HG03139 (cell line): ENCODE results near the gene C12orf76.
"Not testable (repeated sequence)": the region's sequence is repeated elsewhere in the genome, so short reads cannot be mapped to it uniquely, and the experiment has no call there.

Source experiments
- ATAC-seq: cut with Tn5 transposase; IDR thresholded peaks from one replicate; pipeline ENCODE4 v1.9.1; 2021; ENCODE audit not compliant: unreplicated experiment

The C12orf76 gene

GRCh38 chr12:110024051-110024450 is 24.3 kb downstream of the C12orf76 start:
- no peak for ATAC-seq

DNA sequence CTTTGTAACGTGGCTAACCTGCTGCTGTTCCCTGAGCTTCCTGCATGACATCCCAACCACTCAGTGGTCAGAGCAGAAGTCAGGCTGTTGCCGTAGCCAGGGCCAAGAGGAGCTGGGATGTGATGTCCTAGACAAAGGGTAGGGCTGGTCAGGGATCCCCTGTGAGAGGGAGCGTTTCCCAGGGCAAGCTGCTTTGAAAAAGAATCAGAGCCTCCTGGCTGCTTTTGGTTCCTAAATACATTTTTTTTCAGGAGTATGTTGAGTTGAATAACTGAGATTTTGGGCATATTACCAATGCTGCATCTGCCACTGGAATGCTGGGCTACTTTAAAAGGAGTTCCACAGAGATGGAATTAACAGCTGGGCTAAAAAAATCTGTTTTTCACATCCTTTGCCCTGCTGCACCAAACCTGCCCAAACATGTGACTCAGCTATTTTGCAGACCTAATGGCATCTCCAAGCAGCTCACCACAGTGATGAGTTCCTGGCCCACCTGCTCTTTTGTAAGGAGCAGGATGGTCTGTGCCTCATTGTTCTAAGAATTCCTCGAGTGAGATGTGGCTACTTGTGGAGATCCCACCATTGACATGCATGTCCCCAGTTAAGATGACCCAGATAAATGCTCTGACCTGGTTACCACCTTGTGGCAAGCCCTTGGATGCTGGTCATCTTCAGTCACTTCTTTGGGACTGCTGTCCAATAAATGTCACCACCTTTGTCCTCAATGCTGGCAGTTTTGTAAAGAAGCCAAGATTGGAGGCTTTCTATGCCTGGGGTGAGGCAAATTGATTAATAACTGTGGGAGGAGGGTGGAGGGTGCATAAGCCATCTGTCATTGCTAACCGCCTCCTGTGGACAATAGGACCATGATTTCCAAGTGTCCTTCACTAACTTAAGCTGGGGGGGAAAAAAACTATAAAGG is 25.0 kb downstream of the C12orf76 start:
- ATAC-seq: no peak

DNA sequence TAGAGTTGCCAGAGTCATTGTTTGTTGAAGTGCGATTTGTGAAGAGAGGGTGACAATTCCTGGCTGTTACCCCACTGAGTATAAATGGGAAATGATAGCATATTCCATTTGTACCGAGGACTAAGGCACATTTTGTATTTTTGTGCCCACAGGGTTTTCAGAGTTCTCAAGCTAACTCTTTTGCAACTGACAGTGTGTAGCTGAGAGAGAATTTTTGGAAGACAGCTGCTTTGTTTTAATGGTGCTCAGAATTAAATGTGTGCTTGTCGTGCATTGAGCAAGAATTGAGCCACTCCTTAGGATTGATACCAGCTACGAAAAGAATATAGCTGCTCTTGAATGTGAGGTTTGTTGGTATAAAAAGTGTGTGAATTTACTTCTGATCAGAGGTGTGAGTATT is 27.4 kb downstream of the C12orf76 start:
- no peak for ATAC-seq

- ATAC-seq: no peak
These were observed 33.2 kb downstream of the C12orf76 start for GRCh38 chr12:110015132-110015531.

DNA sequence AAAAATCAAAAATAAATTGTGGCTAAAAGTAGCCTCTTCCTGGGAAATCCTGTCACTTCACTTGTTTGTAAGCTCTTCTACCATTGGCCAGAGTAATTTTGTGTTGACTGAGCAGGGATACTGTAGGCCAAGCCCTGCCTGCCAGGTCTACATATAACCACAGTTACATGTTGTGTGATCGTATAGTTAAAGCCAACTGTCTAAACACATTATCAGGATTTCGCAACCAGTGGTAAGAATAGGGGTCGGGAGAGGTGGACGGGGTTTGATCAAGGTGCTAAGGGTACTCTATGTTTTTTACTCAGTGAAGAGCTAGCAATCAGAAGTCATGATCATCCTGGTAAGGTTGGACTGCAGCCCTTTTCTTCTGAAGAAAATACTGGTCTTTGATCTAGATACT is 35.7 kb downstream of the C12orf76 start:
- ATAC-seq: no peak

- ATAC-seq: no peak
These were observed 36.2 kb downstream of the C12orf76 start for GRCh38 chr12:110012137-110012536.

- ATAC-seq: no peak
These were observed 37.2 kb downstream of the C12orf76 start for GRCh38 chr12:110010853-110011723.

DNA sequence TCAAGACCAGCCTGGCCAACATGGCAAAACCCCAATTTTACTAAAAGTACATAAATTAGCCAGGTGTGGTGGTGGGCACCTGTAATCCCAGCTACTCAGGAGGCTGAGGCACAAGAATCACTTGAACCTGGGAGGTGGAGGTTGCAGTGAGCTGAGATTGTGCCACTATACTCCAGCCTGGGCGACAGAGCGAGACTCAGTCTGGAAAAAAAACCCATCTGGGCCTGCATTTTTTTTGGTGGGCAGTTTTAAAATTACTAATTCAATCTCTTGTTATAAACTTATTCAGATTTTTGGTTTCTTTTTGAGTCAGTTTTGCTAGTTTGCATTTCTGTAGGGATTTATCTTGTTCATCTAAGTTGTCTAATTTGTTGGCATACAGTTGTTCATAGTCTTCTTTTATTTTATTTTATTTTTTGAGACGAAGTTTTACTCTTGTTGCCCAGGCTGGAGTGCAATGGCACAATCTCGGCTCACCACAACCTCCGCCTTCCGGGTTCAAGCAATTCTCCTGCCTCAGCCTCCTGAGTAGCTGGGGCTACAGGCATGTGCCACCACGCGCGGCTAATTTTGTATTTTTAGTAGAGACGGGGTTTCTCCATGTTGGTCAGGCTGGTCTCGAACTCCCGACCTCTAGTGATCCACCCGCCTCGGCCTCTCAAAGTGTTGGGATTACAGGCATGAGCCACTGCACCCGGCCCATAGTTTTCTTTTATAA is 39.5 kb downstream of the C12orf76 start:
- ATAC-seq: not testable (repeated sequence)

DNA sequence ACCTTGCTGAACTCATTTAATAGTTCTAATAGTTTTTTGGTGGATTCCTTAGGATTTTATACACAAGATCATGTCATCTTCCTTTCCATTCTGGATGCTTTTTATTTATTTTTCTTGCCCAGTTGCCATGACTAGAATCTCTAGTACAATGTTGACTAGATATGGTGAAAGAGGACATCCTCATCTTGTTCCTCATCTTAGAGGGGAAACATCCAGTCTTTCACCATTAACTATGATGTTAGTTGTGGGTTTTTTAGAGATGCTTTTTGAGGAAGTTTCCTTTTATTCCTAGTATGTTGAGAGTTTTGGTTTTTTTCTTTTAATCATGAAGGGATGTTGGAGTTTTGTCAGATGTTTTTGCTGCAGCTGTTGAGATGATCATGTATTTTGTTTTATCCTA is 40.4 kb downstream of the C12orf76 start:
- ATAC-seq: no peak

DNA sequence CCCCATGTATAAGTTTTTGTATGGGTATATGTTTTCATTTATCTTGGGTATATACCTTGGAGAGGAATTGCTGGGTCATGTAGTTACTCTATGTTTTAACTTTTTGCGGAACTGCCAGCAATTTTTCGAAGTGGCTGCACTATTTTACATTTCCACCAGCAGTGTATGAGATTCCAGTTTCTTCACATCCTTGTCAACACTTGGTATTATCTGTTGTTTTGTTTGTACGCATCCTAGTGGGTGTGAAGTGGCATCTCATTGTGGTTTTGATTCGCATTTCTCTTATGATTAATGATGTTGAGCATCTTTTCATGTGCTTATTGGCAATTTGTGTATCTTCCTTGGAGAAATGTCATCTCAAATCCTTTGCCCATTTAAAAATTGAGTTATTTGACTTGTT is 42.2 kb downstream of the C12orf76 start:
- no peak for ATAC-seq

DNA sequence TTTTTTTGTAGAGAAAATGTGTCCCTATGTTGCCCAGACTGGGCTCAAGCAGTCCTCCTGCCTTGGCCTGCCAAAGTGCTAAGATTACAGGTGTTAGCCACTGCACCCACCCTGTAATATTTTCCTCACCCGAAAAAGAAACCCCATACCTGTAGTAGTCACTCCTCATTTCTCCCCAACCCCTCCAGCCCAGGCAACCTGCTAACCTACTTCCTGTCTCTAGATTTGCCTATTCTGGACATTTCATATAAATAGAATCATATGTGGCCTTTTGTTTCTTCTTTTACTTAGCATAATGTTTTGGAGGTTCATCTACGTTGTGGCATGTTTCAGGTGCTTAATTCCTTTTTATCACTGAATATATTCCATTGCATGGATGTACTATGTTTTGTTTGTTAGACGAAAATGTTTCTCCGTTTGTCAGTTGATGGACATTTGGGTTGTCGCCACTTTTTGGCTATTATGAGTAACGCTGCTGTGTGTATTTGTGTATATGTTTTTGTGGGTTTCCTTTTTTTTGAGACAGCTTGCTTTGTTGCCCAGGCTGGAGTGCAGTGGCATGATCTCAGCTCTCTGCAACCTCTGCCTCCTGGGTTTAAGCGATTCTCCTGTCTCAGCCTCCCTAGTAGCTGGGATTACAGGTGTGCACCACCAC is 42.9 kb downstream of the C12orf76 start:
- no peak for ATAC-seq

- ATAC-seq: no peak
These were observed 43.7 kb downstream of the C12orf76 start for GRCh38 chr12:110004598-110004997.

DNA sequence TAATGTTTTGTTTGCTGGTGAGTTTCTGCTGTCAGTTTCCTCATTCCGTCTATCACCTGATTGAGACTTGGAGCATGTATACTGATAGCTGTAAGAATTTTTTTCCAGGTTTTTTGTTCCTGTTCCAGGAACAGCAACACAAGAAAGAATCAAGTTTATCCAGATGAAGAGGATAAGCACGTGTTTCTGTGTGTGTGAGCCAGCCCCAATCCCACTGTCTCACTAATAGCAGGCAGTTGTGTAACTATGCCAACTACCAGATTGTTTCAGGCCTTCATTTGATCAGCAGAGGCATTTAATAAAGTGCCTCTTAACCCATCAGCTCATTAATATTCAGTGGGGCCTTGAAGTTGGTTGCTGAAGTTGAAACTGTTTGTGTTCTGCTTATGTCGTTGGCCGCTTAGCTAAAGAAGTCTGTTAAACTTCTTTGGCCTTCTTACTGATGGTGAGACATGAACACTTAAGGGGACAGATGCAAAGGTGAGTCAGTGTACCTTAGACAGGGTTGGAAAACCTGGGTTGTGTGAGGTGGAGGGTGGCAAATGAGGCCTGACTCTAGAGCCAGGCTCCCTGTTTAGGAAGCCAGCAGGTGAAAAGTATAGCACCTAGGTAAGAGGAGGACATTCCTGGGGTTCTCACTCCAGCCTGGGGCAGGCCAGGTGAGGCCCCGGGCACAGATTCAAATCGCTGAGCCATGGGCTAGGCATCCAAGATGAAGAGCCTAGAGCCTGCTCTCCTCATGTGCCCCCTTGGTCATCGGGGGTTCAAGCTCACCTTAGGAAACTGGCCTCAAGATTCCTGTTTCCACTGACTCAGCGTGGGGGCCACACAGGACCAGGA is 45.4 kb downstream of the C12orf76 start:
- no peak for ATAC-seq

DNA sequence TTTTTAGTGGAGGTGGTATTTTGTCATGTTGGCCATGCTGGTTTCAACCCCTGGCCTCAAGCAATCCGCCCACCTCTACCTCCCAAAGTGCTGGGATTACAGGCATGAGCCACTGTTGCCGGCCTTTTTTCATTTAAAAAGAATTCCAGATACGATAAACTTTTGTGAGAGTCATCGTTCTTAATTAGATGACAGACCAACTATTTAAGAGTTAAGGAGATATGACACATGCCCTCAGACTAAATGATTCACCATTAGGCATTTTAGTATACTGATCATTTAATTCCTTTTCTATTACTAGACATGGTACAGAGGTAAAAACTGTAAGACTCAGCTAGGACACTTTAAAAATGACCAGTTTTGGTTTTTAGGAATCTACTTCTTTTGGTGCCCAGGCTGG is 46.7 kb downstream of the C12orf76 start:
- no peak for ATAC-seq

DNA sequence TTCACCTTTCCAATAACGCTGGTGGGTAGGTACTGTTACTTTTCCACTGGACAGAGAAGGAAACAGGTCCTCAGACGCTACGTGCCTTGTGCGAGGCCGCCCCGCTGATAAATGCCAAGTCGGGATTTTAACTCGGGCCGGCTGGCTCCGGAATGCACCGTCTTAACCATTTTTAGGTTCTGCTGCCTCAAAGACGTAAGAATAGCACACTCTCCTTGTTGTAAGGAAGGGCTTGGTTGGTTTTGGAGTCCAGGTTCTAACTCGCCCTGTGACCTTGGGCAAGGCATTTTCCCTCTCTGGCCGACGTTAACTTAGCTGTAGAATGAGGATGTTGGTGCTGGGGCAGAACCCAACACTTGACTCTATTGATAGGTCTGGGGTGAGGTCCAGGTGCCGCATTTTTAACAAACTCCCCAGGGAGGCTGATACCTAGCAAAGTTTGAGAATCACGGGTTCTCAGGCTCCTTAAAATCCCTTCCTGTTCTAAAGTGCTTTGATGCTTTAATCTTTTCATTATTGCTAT is 48.3 kb downstream of the C12orf76 start:
- ATAC-seq: no peak

GRCh38 chr12:109999649-109999971 is 48.7 kb downstream of the C12orf76 start:
- ATAC-seq: no peak

DNA sequence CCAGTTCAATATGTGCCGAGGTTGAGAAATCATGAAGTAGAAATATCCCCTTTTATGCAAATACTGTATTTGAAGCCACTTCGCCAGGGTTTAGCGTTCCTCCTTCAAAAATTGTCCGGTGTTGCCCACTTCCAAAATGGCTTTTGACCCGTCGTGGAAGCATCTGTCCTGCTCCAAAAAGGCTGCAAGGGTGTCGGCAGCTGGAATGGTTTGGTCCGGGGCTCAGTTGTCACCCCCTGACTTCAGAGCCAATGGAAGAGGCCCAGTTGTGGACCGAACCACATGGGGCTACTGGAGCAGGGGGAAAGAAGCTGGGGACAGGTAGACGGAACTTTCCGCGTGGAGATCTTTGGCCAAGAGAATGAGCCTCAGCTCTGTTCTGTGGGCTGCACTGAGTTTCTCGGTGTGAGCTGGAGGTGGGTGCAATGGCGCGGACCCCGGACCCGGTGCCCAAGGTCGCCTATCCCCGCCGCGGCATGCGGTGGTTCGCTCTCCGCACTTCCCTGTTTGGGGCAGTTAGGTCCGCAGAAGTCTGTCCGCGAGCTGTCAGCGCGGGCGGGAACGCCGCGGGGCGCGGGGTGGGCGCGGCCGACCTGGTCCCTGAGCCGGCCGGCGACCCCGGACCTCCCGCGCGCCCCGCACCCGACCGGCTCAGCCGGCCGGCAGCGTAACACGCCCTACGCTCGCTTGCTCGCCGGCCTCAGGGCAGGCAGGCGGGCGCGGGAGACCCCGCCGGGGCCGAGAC is 49.2 kb downstream of the C12orf76 start, which contains the start of gene ANKRD13A:
Gene ANKRD13A, plus strand, starts transcription at position 527 of the 745 bp plus-strand sequence. CDS start 259 bp downstream, outside the sequence.
- peak; percentile 40 for ATAC-seq

DNA sequence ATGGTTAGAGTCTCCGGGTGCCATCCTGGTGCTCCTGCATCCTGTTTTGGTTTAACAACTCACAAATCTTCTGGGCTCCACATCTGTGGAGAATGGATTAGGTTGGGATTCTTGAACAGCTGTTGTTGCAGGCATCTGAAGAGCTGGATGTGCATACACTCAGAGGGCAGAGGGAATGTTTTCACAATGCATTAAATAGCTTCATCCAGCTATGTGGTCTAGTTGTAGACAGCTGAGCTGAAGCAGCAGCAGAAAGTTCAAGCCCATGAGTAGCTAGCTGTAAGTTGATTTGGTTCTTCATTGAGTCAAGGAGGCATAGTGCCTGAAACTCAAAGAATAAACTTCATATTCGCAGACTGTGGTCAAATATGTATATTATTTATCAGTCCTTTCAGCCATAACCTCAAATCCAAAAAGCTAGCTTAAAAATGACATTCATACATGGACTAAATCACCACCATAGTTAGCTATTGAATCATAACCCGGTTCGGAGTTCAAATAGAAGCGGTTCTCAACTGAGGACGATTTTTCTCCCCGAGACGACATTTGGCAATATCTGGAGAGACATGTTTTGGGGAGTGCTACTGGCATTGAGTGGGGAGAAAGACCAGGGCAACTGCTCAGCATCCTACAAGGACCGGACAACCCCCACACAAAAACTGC is 50.0 kb downstream of the C12orf76 start:
- ATAC-seq: no peak
